K562 (cell line): Measurements from ENCODE around the gene SLC16A1. TPM values are rescaled to one million over a fixed set of nuclear protein-coding genes. Genes with fewer than 3 reads are reported as not detected.

Source experiments
- ARID2 ChIP-seq: fragments of 450-650 bp; IDR thresholded peaks from 2 replicates; pipeline ENCODE4 v1.6.1; 2017; ENCODE audit warnings: antibody characterized with exemption, mild to moderate bottlenecking
- BACH1 ChIP-seq: fragments of 200-800 bp; sonication (Bioruptor generic); IDR thresholded peaks from 2 replicates; pipeline ENCODE4 v1.6.1; 2016; ENCODE audit warnings: missing genetic modification characterization, missing compliant biosample characterization
- ETS2 ChIP-seq: IDR thresholded peaks from 2 replicates; pipeline ENCODE4 v1.6.1; 2016; ENCODE audit warnings: borderline replicate concordance, missing genetic modification characterization, mild to moderate bottlenecking, moderate library complexity, missing compliant biosample characterization; ENCODE audit not compliant: poor library complexity, severe bottlenecking
- ETV5 ChIP-seq: sonication (generic); formaldehyde crosslinking; IDR thresholded peaks from 2 replicates; pipeline ENCODE4 v1.4.0; 2020; ENCODE audit warnings: low read depth, mild to moderate bottlenecking, missing genetic modification reagents
- FOXA1 ChIP-seq: fragments of 450-650 bp; IDR thresholded peaks from 2 replicates; pipeline ENCODE4 v1.6.1; 2016; ENCODE audit warnings: mild to moderate bottlenecking, borderline replicate concordance
- HEY1 ChIP-seq: fragments of 250-450 bp; sonication (Bioruptor Pico); IDR thresholded peaks from 2 replicates; pipeline ENCODE4 v1.5.0; 2020; ENCODE audit warnings: mild to moderate bottlenecking, moderate library complexity, borderline replicate concordance
- LEF1 ChIP-seq: fragments of 450-650 bp; IDR thresholded peaks from 2 replicates; pipeline ENCODE4 v1.6.1; 2016; ENCODE audit warnings: mild to moderate bottlenecking
- MAFG ChIP-seq: fragments of 450-650 bp; conservative IDR thresholded peaks from 2 replicates; pipeline ENCODE4 v1.6.1; 2016; ENCODE audit warnings: missing genetic modification characterization, missing compliant biosample characterization
- NFE2 ChIP-seq: IDR thresholded peaks from 2 replicates; pipeline ENCODE4 v1.6.1; 2014; ENCODE audit warnings: antibody characterized with exemption, low read depth
- OTX1 ChIP-seq: fragments of 450-650 bp; formaldehyde crosslinking; IDR thresholded peaks from 2 replicates; pipeline ENCODE4 v1.4.0; 2022; ENCODE audit warnings: mild to moderate bottlenecking
- POU5F1 ChIP-seq: fragments of 150-350 bp; IDR thresholded peaks from 2 replicates; pipeline ENCODE4 v1.6.1; 2014; ENCODE audit warnings: borderline replicate concordance, low read length, low read depth, mild to moderate bottlenecking; ENCODE audit not compliant: partially characterized antibody
- RAD21 ChIP-seq, 2 experiments: fragments of 250-450 bp in 1 of 2; fragments of 450-650 bp in 1 of 2; sonication (Bioruptor Pico) in 1 of 2; formaldehyde crosslinking in 1 of 2; IDR thresholded peaks in 1 of 2; conservative IDR thresholded peaks in 1 of 2; 2 replicates each; pipeline versions ENCODE4 v1.4.0 to v1.8.0; 2020 to 2022; ENCODE audit warnings: mild to moderate bottlenecking in 2 of 2, moderate library complexity in 1 of 2
- RB1 ChIP-seq: fragments of 450-650 bp; IDR thresholded peaks from 2 replicates; pipeline ENCODE4 v1.6.1; 2017; ENCODE audit warnings: low read depth, mild to moderate bottlenecking
- RBM17 ChIP-seq: fragments of 200-400 bp; formaldehyde crosslinking; IDR thresholded peaks from 2 replicates; pipeline ENCODE4 v1.6.1; 2017; ENCODE audit warnings: low read depth, mild to moderate bottlenecking, low read length, borderline replicate concordance
- SAFB ChIP-seq: fragments of 200-400 bp; formaldehyde crosslinking; IDR thresholded peaks from 2 replicates; pipeline ENCODE4 v1.6.1; 2017; ENCODE audit warnings: low read depth, low read length, borderline replicate concordance
- SAFB2 ChIP-seq: fragments of 200-400 bp; formaldehyde crosslinking; IDR thresholded peaks from 2 replicates; pipeline ENCODE4 v1.6.1; 2018; ENCODE audit warnings: borderline replicate concordance, low read length, low read depth, moderate library complexity; ENCODE audit not compliant: severe bottlenecking
- SP1 ChIP-seq: sonication (generic); formaldehyde crosslinking; IDR thresholded peaks from 2 replicates; pipeline ENCODE4 v1.8.1; 2022; ENCODE audit warnings: mild to moderate bottlenecking, missing genetic modification reagents
- SRSF7 ChIP-seq: fragments of 200-400 bp; formaldehyde crosslinking; optimal IDR thresholded peaks from 2 replicates; pipeline ENCODE3; 2017; ENCODE audit warnings: mild to moderate bottlenecking, low read depth, low read length
- TARDBP ChIP-seq: fragments of 450-650 bp; IDR thresholded peaks from 2 replicates; pipeline ENCODE4 v1.6.1; 2016
- TSC22D4 ChIP-seq: fragments of 450-650 bp; IDR thresholded peaks from 2 replicates; pipeline ENCODE4 v1.6.1; 2016; ENCODE audit warnings: missing genetic modification characterization, missing biosample characterization, control low read depth
- ZC3H8 ChIP-seq: fragments of 450-650 bp; IDR thresholded peaks from 2 replicates; pipeline ENCODE4 v1.6.1; 2017
- ZKSCAN8 ChIP-seq: fragments of 200-800 bp; sonication (Bioruptor generic); IDR thresholded peaks from 2 replicates; pipeline ENCODE4 v1.6.1; 2016; ENCODE audit warnings: missing genetic modification characterization, missing compliant biosample characterization
- ZMIZ1 ChIP-seq, 2 experiments: fragments of 150-350 bp in 1 of 2; IDR thresholded peaks; 2 replicates each; pipeline ENCODE4 v1.6.1; 2012 to 2016; ENCODE audit warnings: low read depth in 2 of 2, low read length in 2 of 2, mild to moderate bottlenecking in 1 of 2, moderate library complexity in 1 of 2
- ZNF133 ChIP-seq: fragments of 250-450 bp; sonication (Bioruptor Pico); IDR thresholded peaks from 2 replicates; pipeline ENCODE4 v1.4.0; 2020; ENCODE audit warnings: mild to moderate bottlenecking
- ZNF217 ChIP-seq: sonication (generic); formaldehyde crosslinking; IDR thresholded peaks from 2 replicates; pipeline ENCODE4 v1.8.0; 2022; ENCODE audit warnings: mild to moderate bottlenecking, missing genetic modification reagents
- ZNF263 ChIP-seq: sonication (generic); formaldehyde crosslinking; IDR thresholded peaks from 2 replicates; pipeline ENCODE4 v1.8.0; 2022; ENCODE audit warnings: mild to moderate bottlenecking, missing genetic modification reagents, borderline replicate concordance
- ZNF347 ChIP-seq: fragments of 450-650 bp; formaldehyde crosslinking; IDR thresholded peaks from 2 replicates; pipeline ENCODE4 v1.4.0; 2020; ENCODE audit warnings: low read depth, mild to moderate bottlenecking, moderate library complexity
- ZNF699 ChIP-seq: fragments of 250-450 bp; sonication (Bioruptor Pico); IDR thresholded peaks from 2 replicates; pipeline ENCODE4 v1.8.0; 2021; ENCODE audit warnings: mild to moderate bottlenecking, moderate library complexity; ENCODE audit not compliant: insufficient replicate concordance
- polyA plus RNA-seq, 8 experiments: library from polyadenylated mRNA; depleted of rRNA in 4 of 8; stranded (reverse) in 5 of 8; unstranded in 3 of 8; fragments of >200 nt; fragmentation: Nextera tagmentation in 2 of 8; fragmentation: Illumina TruSeq in 1 of 8; extraction: Ambion mirVana in 2 of 8; extraction: Trizol in 1 of 8; gene quantifications; 2 replicates each; pipeline versions ENCODE4 v1.2.1 to v1.2.3, GENCODE V29; 2011 to 2014; ENCODE audit warnings: inconsistent platforms in 1 of 8, missing spikeins in 1 of 8
- total RNA-seq, 7 experiments: library from RNA; depleted of rRNA in 6 of 7; stranded (reverse); fragments of >200 nt in 6 of 7; fragmentation: Illumina TruSeq in 2 of 7; extraction: Trizol in 2 of 7; gene quantifications; 2 replicates each; pipeline versions ENCODE4 v1.2.1 to v1.2.3, GENCODE V29; 2011 to 2021; ENCODE audit warnings: low replicate concordance in 1 of 7

SLC16A1 gene
- total and polyA plus RNA-seq, 9 of the 15 experiments (the other 6 are each of a cell fraction or from before 2014, with no cell fraction given), result 73.1 to 244 (median 117) TPM

- TF ChIP-seq ZC3H8 (no peak), SRSF7 (no peak), BACH1 (no peak), OTX1 (CRISPR knock-in tag) (no peak), ZNF217 (CRISPR knock-in tag) (no peak), ZKSCAN8 (CRISPR knock-in tag) (no peak), ZMIZ1 (IDR thresholded peaks at IDR 0.05; ENCODE audit: low read depth in 2 of 2, low read length in 2 of 2) (no peak; a peak in 1 of 4 replicates), ZNF699 (CRISPR knock-in tag) (no peak), ZNF133 (no peak), POU5F1 (peak; percentile 39), MAFG (tag) (no peak; the same call in 1 of the 2 replicates), SAFB2 (no peak), RAD21 (CRISPR knock-in tag; conservative IDR thresholded peaks at IDR 0.05 in 1 of 2, IDR thresholded peaks at IDR 0.05 in 1 of 2) (peak; percentile 90 to 96), TSC22D4 (tag) (no peak), RB1 (peak; percentile 66; the same call in 1 of the 2 replicates), FOXA1 (no peak), ARID2 (peak; percentile 70; the same call in 1 of the 2 replicates), HEY1 (CRISPR knock-in tag) (no peak), TARDBP (0 out of 2 replicates have a peak, but pooled peaks have one; percentile 54), ZNF347 (CRISPR knock-in tag) (no peak), ZNF263 (no peak), RBM17 (no peak), SAFB (no peak), ETV5 (CRISPR knock-in tag) (no peak), SP1 (CRISPR knock-in tag) (no peak), NFE2 (peak; percentile 84), ETS2 (no peak), LEF1 (no peak)
Observed at GRCh38 chr1:112878321-112878720, 77.7 kb downstream of the SLC16A1 start (continued).
